Liver (tissue), 9 donors: ENCODE measurements around the gene LGR4. TPM values are rescaled to one million over a fixed set of nuclear protein-coding genes. Genes with fewer than 3 reads are reported as not detected.

Experiments used
- DNase-seq: peaks from one replicate; pipeline ENCODE4 v3.0.0-alpha.2; 2017; ENCODE audit warnings: low spot score
- H3K27ac ChIP-seq, 2 donors: one replicate each; pipeline ENCODE4 v1.7.0; 2013; ENCODE audit warnings: inconsistent platforms in 2 of 2, low read length in 2 of 2, control low read depth in 1 of 2, low read depth in 1 of 2, mild to moderate bottlenecking in 1 of 2
- H3K27me3 ChIP-seq, 4 donors: one replicate each; pipeline versions ENCODE4 v1.6.1 to v1.7.0; 2013; ENCODE audit warnings: low read length in 3 of 4, inconsistent platforms in 1 of 4, mild to moderate bottlenecking in 1 of 4, moderate library complexity in 1 of 4; ENCODE audit not compliant: control insufficient read depth in 4 of 4, insufficient read depth in 4 of 4
- H3K36me3 ChIP-seq, 4 donors: one replicate each; pipeline versions ENCODE4 v1.6.1 to v1.7.0; 2013; ENCODE audit warnings: low read length in 3 of 4, mild to moderate bottlenecking in 3 of 4, low read depth in 1 of 4, moderate library complexity in 1 of 4; ENCODE audit not compliant: control insufficient read depth in 4 of 4, insufficient read depth in 3 of 4
- H3K4me1 ChIP-seq, 4 donors: one replicate each; pipeline versions ENCODE4 v1.6.1 to v1.7.0; 2013; ENCODE audit warnings: low read length in 3 of 4, mild to moderate bottlenecking in 3 of 4, moderate library complexity in 1 of 4; ENCODE audit not compliant: control insufficient read depth in 4 of 4, insufficient read depth in 4 of 4
- H3K4me3 ChIP-seq, 3 donors: one replicate each; pipeline versions ENCODE4 v1.6.1 to v1.7.0; 2013; ENCODE audit warnings: low read length in 3 of 3, control low read depth in 1 of 3, low read depth in 1 of 3, mild to moderate bottlenecking in 1 of 3
- H3K9ac ChIP-seq, 2 donors: one replicate each; pipeline ENCODE4 v1.7.0; 2013; ENCODE audit warnings: low read length in 2 of 2, mild to moderate bottlenecking in 2 of 2, moderate library complexity in 2 of 2, control low read depth in 1 of 2, low read depth in 1 of 2
- H3K9me3 ChIP-seq, 4 donors: one replicate each; pipeline versions ENCODE4 v1.6.1 to v1.7.0; 2013; ENCODE audit warnings: low read length in 3 of 4; ENCODE audit not compliant: control insufficient read depth in 4 of 4
- EGR1 ChIP-seq, 2 donors: IDR thresholded peaks; 2 replicates each; pipeline ENCODE4 v1.6.1; 2016 to 2018; ENCODE audit warnings: antibody characterized with exemption in 2 of 2, low read depth in 2 of 2
- FOXA1 ChIP-seq: IDR thresholded peaks from 2 replicates; pipeline ENCODE4 v1.6.1; 2016; ENCODE audit warnings: antibody characterized with exemption
- FOXA2 ChIP-seq: IDR thresholded peaks from 2 replicates; pipeline ENCODE4 v1.6.1; 2016; ENCODE audit warnings: antibody characterized with exemption
- GABPA ChIP-seq, 2 donors: IDR thresholded peaks in 1 of 2; conservative IDR thresholded peaks in 1 of 2; 2 replicates each; pipeline ENCODE4 v1.6.1; 2016; ENCODE audit warnings: antibody characterized with exemption in 2 of 2, mild to moderate bottlenecking in 1 of 2, moderate library complexity in 1 of 2
- HNF4A ChIP-seq, 2 donors: conservative IDR thresholded peaks; 2 replicates each; pipeline ENCODE4 v1.6.1; 2016; ENCODE audit warnings: antibody characterized with exemption in 2 of 2, mild to moderate bottlenecking in 2 of 2
- HNF4G ChIP-seq: IDR thresholded peaks from 2 replicates; pipeline ENCODE4 v1.6.1; 2016; ENCODE audit warnings: antibody characterized with exemption
- JUND ChIP-seq, 2 donors: IDR thresholded peaks; 2 replicates each; pipeline ENCODE4 v1.6.1; 2016; ENCODE audit warnings: antibody characterized with exemption in 2 of 2
- NR2F2 ChIP-seq: IDR thresholded peaks from 2 replicates; pipeline ENCODE4 v1.6.1; 2016; ENCODE audit warnings: antibody characterized with exemption
- RAD21 ChIP-seq, 2 donors: IDR thresholded peaks; 2 replicates each; pipeline ENCODE4 v1.6.1; 2016; ENCODE audit warnings: antibody characterized with exemption in 2 of 2, mild to moderate bottlenecking in 2 of 2
- RXRA ChIP-seq, 2 donors: IDR thresholded peaks; 2 replicates each; pipeline ENCODE4 v1.6.1; 2017 to 2018; ENCODE audit warnings: antibody characterized with exemption in 2 of 2, mild to moderate bottlenecking in 1 of 2
- SP1 ChIP-seq: IDR thresholded peaks from 2 replicates; pipeline ENCODE4 v1.6.1; 2018; ENCODE audit warnings: antibody characterized with exemption, mild to moderate bottlenecking
- TAF1 ChIP-seq: conservative IDR thresholded peaks from 2 replicates; pipeline ENCODE4 v1.6.1; 2016; ENCODE audit warnings: antibody characterized with exemption, mild to moderate bottlenecking
- YY1 ChIP-seq: IDR thresholded peaks from 2 replicates; pipeline ENCODE4 v1.6.1; 2016; ENCODE audit warnings: antibody characterized with exemption, mild to moderate bottlenecking
- WGBS: extraction: QIAGEN DNeasy Blood & Tissue Kit; methylation state at CpG from one replicate; pipeline ENCODE4 v1.1.7; 2013; 5-methylcytosine and 5-hydroxymethylcytosine counted together
- polyA plus RNA-seq, 2 donors: library from polyadenylated mRNA; stranded (reverse) in 1 of 2; unstranded in 1 of 2; fragments of 200-250 nt in 1 of 2; fragments of >200 nt in 1 of 2; fragmentation: Nextera tagmentation in 1 of 2; extraction: Ambion mirVana in 1 of 2; gene quantifications; one replicate each; pipeline versions ENCODE4 v1.2.1 to v1.2.3, GENCODE V29; 2013 to 2015
- total RNA-seq, 2 donors: library from RNA; depleted of rRNA; stranded (reverse); fragments of >200 nt; gene quantifications; one replicate each; pipeline ENCODE4 v1.2.3, GENCODE V29; 2014
- TF ChIP-seq, protein P1 (sequence below): IDR thresholded peaks from 2 replicates; pipeline ENCODE4 v1.6.1; 2016; ENCODE audit warnings: antibody characterized with exemption, mild to moderate bottlenecking
- TF ChIP-seq, protein P2 (sequence below): IDR thresholded peaks from 2 replicates; pipeline ENCODE4 v1.6.1; 2016; ENCODE audit warnings: antibody characterized with exemption
- TF ChIP-seq, protein P3 (sequence below): IDR thresholded peaks from 2 replicates; pipeline ENCODE4 v1.6.1; 2016; ENCODE audit warnings: antibody characterized with exemption
- TF ChIP-seq, protein P4 (sequence below): IDR thresholded peaks from 2 replicates; pipeline ENCODE4 v1.6.1; 2016; ENCODE audit warnings: antibody characterized with exemption
- TF ChIP-seq, protein P5 (sequence below): fragments of 150-350 bp; IDR thresholded peaks from 2 replicates; pipeline ENCODE4 v1.5.1; 2017; ENCODE audit warnings: improper control_type of control experiment, low read depth, low read length; ENCODE audit not compliant: missing input control
- donor health status: healthy.
- donor health status: healthy.
- donor health status: healthy.
- donor health status: healthy.
- donor health status: healthy.

Gene LGR4
- total and polyA plus RNA-seq, 4 donors: 13.7 to 95.3 (median 42.5) TPM

DNA sequence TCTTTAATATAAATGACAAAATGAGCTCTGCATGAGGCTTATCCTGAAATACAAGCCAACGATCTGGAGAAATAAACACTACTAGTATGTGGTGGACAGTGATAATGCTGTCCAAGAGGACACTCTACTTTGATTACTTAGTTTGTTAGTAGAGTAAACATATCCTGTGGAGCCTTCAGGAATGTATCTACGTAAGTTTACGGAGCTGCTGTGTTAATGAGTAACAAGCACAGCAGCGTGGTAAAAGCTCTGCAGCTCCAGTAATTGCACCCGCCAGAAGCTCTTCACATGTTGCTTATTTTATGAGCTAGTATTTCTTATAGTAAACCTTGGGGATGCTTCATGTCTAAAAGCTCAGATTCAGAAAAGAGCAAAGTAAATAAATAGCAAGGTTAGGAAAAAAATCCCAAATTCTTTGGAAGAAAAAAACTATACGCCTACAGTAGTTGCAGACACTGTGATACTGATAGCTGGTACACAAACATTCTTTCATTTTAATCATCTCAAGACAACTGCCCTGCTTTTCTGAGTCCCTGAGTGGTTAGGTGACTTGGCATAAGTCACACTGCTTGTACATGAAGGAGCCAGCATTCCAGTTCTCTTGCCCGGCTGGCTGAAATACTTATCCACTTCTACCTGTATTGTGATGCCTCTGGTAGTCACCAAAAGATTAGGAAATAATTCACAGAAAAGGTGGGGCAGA is 76.9 kb downstream of the LGR4 start (continued):
- TF ChIP-seq, protein P1, sequence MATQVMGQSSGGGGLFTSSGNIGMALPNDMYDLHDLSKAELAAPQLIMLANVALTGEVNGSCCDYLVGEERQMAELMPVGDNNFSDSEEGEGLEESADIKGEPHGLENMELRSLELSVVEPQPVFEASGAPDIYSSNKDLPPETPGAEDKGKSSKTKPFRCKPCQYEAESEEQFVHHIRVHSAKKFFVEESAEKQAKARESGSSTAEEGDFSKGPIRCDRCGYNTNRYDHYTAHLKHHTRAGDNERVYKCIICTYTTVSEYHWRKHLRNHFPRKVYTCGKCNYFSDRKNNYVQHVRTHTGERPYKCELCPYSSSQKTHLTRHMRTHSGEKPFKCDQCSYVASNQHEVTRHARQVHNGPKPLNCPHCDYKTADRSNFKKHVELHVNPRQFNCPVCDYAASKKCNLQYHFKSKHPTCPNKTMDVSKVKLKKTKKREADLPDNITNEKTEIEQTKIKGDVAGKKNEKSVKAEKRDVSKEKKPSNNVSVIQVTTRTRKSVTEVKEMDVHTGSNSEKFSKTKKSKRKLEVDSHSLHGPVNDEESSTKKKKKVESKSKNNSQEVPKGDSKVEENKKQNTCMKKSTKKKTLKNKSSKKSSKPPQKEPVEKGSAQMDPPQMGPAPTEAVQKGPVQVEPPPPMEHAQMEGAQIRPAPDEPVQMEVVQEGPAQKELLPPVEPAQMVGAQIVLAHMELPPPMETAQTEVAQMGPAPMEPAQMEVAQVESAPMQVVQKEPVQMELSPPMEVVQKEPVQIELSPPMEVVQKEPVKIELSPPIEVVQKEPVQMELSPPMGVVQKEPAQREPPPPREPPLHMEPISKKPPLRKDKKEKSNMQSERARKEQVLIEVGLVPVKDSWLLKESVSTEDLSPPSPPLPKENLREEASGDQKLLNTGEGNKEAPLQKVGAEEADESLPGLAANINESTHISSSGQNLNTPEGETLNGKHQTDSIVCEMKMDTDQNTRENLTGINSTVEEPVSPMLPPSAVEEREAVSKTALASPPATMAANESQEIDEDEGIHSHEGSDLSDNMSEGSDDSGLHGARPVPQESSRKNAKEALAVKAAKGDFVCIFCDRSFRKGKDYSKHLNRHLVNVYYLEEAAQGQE: peak; percentile 96
- TF ChIP-seq TAF1 (peak; percentile 44), GABPA (IDR thresholded peaks at IDR 0.05 in 1 of 2, conservative IDR thresholded peaks at IDR 0.05 in 1 of 2) (no peak), RAD21 (IDR thresholded peaks at IDR 0.05) (peak; percentile 45 to 64), SP1 (peak; percentile 90)
- TF ChIP-seq, protein P2, sequence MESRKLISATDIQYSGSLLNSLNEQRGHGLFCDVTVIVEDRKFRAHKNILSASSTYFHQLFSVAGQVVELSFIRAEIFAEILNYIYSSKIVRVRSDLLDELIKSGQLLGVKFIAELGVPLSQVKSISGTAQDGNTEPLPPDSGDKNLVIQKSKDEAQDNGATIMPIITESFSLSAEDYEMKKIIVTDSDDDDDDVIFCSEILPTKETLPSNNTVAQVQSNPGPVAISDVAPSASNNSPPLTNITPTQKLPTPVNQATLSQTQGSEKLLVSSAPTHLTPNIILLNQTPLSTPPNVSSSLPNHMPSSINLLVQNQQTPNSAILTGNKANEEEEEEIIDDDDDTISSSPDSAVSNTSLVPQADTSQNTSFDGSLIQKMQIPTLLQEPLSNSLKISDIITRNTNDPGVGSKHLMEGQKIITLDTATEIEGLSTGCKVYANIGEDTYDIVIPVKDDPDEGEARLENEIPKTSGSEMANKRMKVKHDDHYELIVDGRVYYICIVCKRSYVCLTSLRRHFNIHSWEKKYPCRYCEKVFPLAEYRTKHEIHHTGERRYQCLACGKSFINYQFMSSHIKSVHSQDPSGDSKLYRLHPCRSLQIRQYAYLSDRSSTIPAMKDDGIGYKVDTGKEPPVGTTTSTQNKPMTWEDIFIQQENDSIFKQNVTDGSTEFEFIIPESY: peak; percentile 21

DNA sequence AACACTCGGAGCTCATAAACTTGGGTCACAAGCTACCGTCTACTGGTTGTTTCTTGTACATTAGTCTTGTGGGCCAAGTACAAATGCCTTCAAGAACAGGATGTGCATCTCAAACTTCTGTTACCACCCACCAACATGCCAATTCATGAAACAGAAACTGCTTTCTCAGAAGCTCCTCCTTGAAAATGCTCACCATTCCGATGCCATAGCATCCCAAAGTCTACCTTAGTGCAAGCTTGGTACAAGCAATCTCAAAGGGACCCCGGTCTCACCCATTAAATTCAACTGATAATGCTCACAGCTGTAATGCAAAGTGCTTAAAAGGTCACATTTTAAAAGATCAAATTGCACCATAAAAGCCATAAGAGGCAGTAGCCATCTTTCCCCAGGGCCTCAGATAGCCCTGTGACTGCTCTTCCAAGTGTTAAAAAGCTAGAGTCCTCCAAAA is 77.8 kb downstream of the LGR4 start:
- no peaks in the 10 kb centered on the region for H3K27me3 ChIP-seq
- no peaks in the 10 kb centered on the region for H3K36me3 ChIP-seq
- H3K9ac ChIP-seq: peak overlapping the region in 1 of 2 donors; percentile 73
- H3K4me3 ChIP-seq: no peak overlapping the region
- H3K27ac ChIP-seq: peak overlapping the region; percentile 89 to 91
- DNase-seq: no peak
- H3K9me3 ChIP-seq: no peaks in the 10 kb centered on the region
- TF ChIP-seq, protein P3, sequence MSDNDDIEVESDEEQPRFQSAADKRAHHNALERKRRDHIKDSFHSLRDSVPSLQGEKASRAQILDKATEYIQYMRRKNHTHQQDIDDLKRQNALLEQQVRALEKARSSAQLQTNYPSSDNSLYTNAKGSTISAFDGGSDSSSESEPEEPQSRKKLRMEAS: no peak
- TF ChIP-seq, protein P4, sequence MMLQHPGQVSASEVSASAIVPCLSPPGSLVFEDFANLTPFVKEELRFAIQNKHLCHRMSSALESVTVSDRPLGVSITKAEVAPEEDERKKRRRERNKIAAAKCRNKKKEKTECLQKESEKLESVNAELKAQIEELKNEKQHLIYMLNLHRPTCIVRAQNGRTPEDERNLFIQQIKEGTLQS: no peak
- TF ChIP-seq YY1 (no peak), HNF4A (conservative IDR thresholded peaks at IDR 0.05) (no peak), FOXA1 (no peak), RAD21 (IDR thresholded peaks at IDR 0.05) (no peak), EGR1 (IDR thresholded peaks at IDR 0.05; ENCODE audit: low read depth in 2 of 2) (no peak), TAF1 (no peak), NR2F2 (no peak), RXRA (IDR thresholded peaks at IDR 0.05) (no peak), JUND (IDR thresholded peaks at IDR 0.05) (no peak), GABPA (IDR thresholded peaks at IDR 0.05 in 1 of 2, conservative IDR thresholded peaks at IDR 0.05 in 1 of 2) (no peak), HNF4G (no peak), FOXA2 (no peak), SP1 (no peak)
- TF ChIP-seq, protein P1: no peak
- TF ChIP-seq, protein P2: no peak
- TF ChIP-seq, protein P5, sequence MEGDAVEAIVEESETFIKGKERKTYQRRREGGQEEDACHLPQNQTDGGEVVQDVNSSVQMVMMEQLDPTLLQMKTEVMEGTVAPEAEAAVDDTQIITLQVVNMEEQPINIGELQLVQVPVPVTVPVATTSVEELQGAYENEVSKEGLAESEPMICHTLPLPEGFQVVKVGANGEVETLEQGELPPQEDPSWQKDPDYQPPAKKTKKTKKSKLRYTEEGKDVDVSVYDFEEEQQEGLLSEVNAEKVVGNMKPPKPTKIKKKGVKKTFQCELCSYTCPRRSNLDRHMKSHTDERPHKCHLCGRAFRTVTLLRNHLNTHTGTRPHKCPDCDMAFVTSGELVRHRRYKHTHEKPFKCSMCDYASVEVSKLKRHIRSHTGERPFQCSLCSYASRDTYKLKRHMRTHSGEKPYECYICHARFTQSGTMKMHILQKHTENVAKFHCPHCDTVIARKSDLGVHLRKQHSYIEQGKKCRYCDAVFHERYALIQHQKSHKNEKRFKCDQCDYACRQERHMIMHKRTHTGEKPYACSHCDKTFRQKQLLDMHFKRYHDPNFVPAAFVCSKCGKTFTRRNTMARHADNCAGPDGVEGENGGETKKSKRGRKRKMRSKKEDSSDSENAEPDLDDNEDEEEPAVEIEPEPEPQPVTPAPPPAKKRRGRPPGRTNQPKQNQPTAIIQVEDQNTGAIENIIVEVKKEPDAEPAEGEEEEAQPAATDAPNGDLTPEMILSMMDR: no peak
- peaks cover 4 to 61% (median 52%) of the 10 kb centered on the region in 4 donors for H3K4me1 ChIP-seq
- 78% methylated on average over 4 of the region's 4 CpGs for WGBS
